Keratinocyte (primary cell): Measurements from ENCODE around the gene TREH. TPM values are rescaled to one million over a fixed set of nuclear protein-coding genes. Genes with fewer than 3 reads are reported as not detected.

ENCODE experiments used
- DNase-seq: peaks from one replicate; pipeline ENCODE4 v3.0.0-alpha.2; 2011; ENCODE audit warnings: low read depth, missing footprints, low spot score
- FAIRE-seq: peaks from 2 replicates; lab custom pipeline; 2011; peaks lifted over from hg19 to GRCh38; lab: Jason Lieb, UNC
- H2AFZ ChIP-seq: 2 replicates; pipeline ENCODE4 v1.6.0; 2012; ENCODE audit warnings: low read length, control low read depth, inconsistent platforms; ENCODE audit not compliant: control insufficient read depth
- H3K27ac ChIP-seq: 2 replicates; pipeline ENCODE4 v1.5.1; 2011; ENCODE audit warnings: low read length; ENCODE audit not compliant: control insufficient read depth, insufficient read depth
- H3K27me3 ChIP-seq: 3 replicates; pipeline ENCODE4 v1.6.0; 2011; ENCODE audit warnings: low read length; ENCODE audit not compliant: control insufficient read depth, insufficient read depth; ENCODE audit errors: extremely low read depth
- H3K36me3 ChIP-seq, 2 experiments: 2 replicates in 1 of 2; 3 replicates in 1 of 2; pipeline ENCODE4 v1.5.1; 2011; ENCODE audit warnings: low read length in 2 of 2, mild to moderate bottlenecking in 1 of 2; ENCODE audit not compliant: control insufficient read depth in 2 of 2, insufficient read depth in 2 of 2; ENCODE audit errors: extremely low read depth in 1 of 2
- H3K4me1 ChIP-seq: 3 replicates; pipeline ENCODE4 v1.5.1; 2011; ENCODE audit warnings: low read length; ENCODE audit not compliant: control insufficient read depth, insufficient read depth; ENCODE audit errors: extremely low read depth
- H3K4me2 ChIP-seq: 3 replicates; pipeline ENCODE4 v1.6.0; 2011; ENCODE audit warnings: low read depth, low read length; ENCODE audit not compliant: control insufficient read depth, insufficient read depth; ENCODE audit errors: extremely low read depth
- H3K4me3 ChIP-seq, 3 experiments: fragments of 200-600 bp in 1 of 3; sonication (generic) in 1 of 3; 2 replicates in 2 of 3; 3 replicates in 1 of 3; pipeline ENCODE4 v1.5.1; 2011 to 2016; ENCODE audit warnings: low read length in 3 of 3, mild to moderate bottlenecking in 3 of 3, control low read depth in 2 of 3, inconsistent platforms in 1 of 3, low read depth in 1 of 3, mixed read lengths in 1 of 3, mixed run types in 1 of 3, moderate library complexity in 1 of 3; ENCODE audit not compliant: control insufficient read depth in 2 of 3, insufficient read depth in 2 of 3; ENCODE audit errors: extremely low read depth in 1 of 3
- H3K79me2 ChIP-seq: 2 replicates; pipeline ENCODE4 v1.6.0; 2012; ENCODE audit warnings: low read length; ENCODE audit not compliant: control insufficient read depth, insufficient read depth
- H3K9ac ChIP-seq: 3 replicates; pipeline ENCODE4 v1.6.0; 2011; ENCODE audit warnings: low read length; ENCODE audit not compliant: control insufficient read depth, insufficient read depth; ENCODE audit errors: extremely low read depth
- H3K9me1 ChIP-seq: 3 replicates; pipeline ENCODE4 v1.6.0; 2011; ENCODE audit warnings: low read length; ENCODE audit not compliant: control insufficient read depth, insufficient read depth; ENCODE audit errors: extremely low read depth
- H3K9me3 ChIP-seq: 2 replicates; pipeline ENCODE4 v1.5.1; 2012; ENCODE audit warnings: low read depth, low read length; ENCODE audit not compliant: control insufficient read depth
- H4K20me1 ChIP-seq: 3 replicates; pipeline ENCODE4 v1.6.0; 2011; ENCODE audit warnings: low read length; ENCODE audit not compliant: control insufficient read depth, insufficient read depth; ENCODE audit errors: extremely low read depth
- CTCF ChIP-seq, 3 experiments: IDR thresholded peaks in 1 of 3; conservative IDR thresholded peaks in 1 of 3; optimal IDR thresholded peaks in 1 of 3; 2 replicates in 2 of 3; 3 replicates in 1 of 3; pipeline versions ENCODE3 to v1.5.1; 2011; ENCODE audit warnings: low read length in 3 of 3, mild to moderate bottlenecking in 3 of 3, moderate library complexity in 2 of 3, control low read depth in 1 of 3, inconsistent platforms in 1 of 3; ENCODE audit not compliant: insufficient read depth in 2 of 3; ENCODE audit errors: extremely low read depth in 1 of 3
- EZH2 ChIP-seq: IDR thresholded peaks from one replicate; pipeline ENCODE4 v1.6.1; 2012; ENCODE audit warnings: inconsistent platforms, mild to moderate bottlenecking, low read length, moderate library complexity
- dilution Hi-C: fragments of 300-500 bp; cut with MboI; formaldehyde crosslinking; loops from one replicate; pipeline ENCODE4 v1.7.0; 2020; ENCODE audit warnings: low sequenced_read_pairs; ENCODE audit not compliant: extremely low pct_ligation_motif_present
- polyA plus RNA-seq, 5 experiments: library from polyadenylated mRNA; depleted of rRNA in 3 of 5; stranded (reverse) in 3 of 5; stranded (forward) in 1 of 5; unstranded in 1 of 5; fragments of >200 nt; gene quantifications; 1 replicate in 1 of 5; 2 replicates in 3 of 5; 3 replicates in 1 of 5; pipeline versions ENCODE4 v1.2.1 to v1.2.3, GENCODE V29; 2011 to 2012; ENCODE audit warnings: missing spikeins in 2 of 5, low read depth in 1 of 5, low replicate concordance in 1 of 5

Gene TREH
- polyA plus RNA-seq, 1 donor (not counting 4 experiments of a cell fraction or from before 2014, with no cell fraction given): not detected

GRCh38 chr11:118609380-118610224 lies 69.8 kb downstream of the TREH start:
- H3K27me3 ChIP-seq: no peaks in the 10 kb centered on the region
- no peak overlapping the region for H2AFZ ChIP-seq
- H3K27ac ChIP-seq: no peak overlapping the region
- H3K9ac ChIP-seq: no peak overlapping the region
- H3K9me3 ChIP-seq: no peaks in the 10 kb centered on the region
- peaks cover 0 to 2% of the 10 kb centered on the region in 2 experiments for H3K36me3 ChIP-seq
- H3K4me3 ChIP-seq: no peak overlapping the region
- FAIRE-seq: no peak
- no peaks in the 10 kb centered on the region for H3K9me1 ChIP-seq
- no peak for DNase-seq
- no peak overlapping the region for H3K4me2 ChIP-seq
- dilution Hi-C loops: no loop called here
- H3K4me1 ChIP-seq: no peaks in the 10 kb centered on the region
- H4K20me1 ChIP-seq: no peaks in the 10 kb centered on the region
- no peaks in the 10 kb centered on the region for H3K79me2 ChIP-seq
- TF ChIP-seq EZH2: no peak
- TF ChIP-seq CTCF (optimal IDR thresholded peaks at IDR 0.05 in 1 of 3, IDR thresholded peaks at IDR 0.05 in 1 of 3, conservative IDR thresholded peaks at IDR 0.05 in 1 of 3; ENCODE audit: extremely low read depth in 1 of 3, insufficient read depth in 2 of 3, low read length in 3 of 3): no peak

GRCh38 chr11:118608360-118609227 lies 70.9 kb downstream of the TREH start:
- H3K9ac ChIP-seq: peak overlapping the region; percentile 70
- H3K4me3 ChIP-seq: peak overlapping the region; percentile 42 to 75 (median 70)
- peak overlapping the region; percentile 78 for H2AFZ ChIP-seq
- H3K27ac ChIP-seq: no peak overlapping the region
- H3K4me1 ChIP-seq: no peaks in the 10 kb centered on the region
- H3K79me2 ChIP-seq: no peaks in the 10 kb centered on the region
- no peaks in the 10 kb centered on the region for H3K9me3 ChIP-seq
- dilution Hi-C loops: no loop called here
- H3K9me1 ChIP-seq: no peaks in the 10 kb centered on the region
- no peaks in the 10 kb centered on the region for H3K36me3 ChIP-seq
- H4K20me1 ChIP-seq: no peaks in the 10 kb centered on the region
- FAIRE-seq (no peak), DNase-seq (no peak)
- TF ChIP-seq EZH2 (no peak), CTCF (optimal IDR thresholded peaks at IDR 0.05 in 1 of 3, IDR thresholded peaks at IDR 0.05 in 1 of 3, conservative IDR thresholded peaks at IDR 0.05 in 1 of 3; ENCODE audit: extremely low read depth in 1 of 3, insufficient read depth in 2 of 3, low read length in 3 of 3) (no peak)
- peak overlapping the region; percentile 90 for H3K4me2 ChIP-seq
- H3K27me3 ChIP-seq: no peaks in the 10 kb centered on the region
